CD4-positive, CD25-positive, alpha-beta regulatory T cell (primary cell): Measurements from ENCODE around the gene ZNF664. TPM values are rescaled to one million over a fixed set of nuclear protein-coding genes. Genes with fewer than 3 reads are reported as not detected.

Source experiments
- ATAC-seq, 2 donors: fragments of 150-1000 bp; cut with Tn5 transposase; one replicate each; pipeline ENCODE4 v1.10.0; 2021; ENCODE audit warnings: low read depth in 2 of 2, moderate number of reproducible peaks in 2 of 2, moderate library complexity in 1 of 2
- DNase-seq, 3 donors: peaks; one replicate each; pipeline versions ENCODE4 v3.0.0 to v3.0.0-alpha.2; 2012 to 2022; ENCODE audit warnings: mixed read lengths in 1 of 3
- H3K27ac ChIP-seq: one replicate; pipeline ENCODE4 v1.7.0; 2013; ENCODE audit warnings: mild to moderate bottlenecking, low read length; ENCODE audit not compliant: insufficient read depth, poor library complexity, severe bottlenecking
- H3K27me3 ChIP-seq: one replicate; pipeline ENCODE4 v1.7.0; 2013; ENCODE audit warnings: low read length; ENCODE audit not compliant: control insufficient read depth, insufficient read depth
- H3K36me3 ChIP-seq: one replicate; pipeline ENCODE4 v1.7.0; 2013; ENCODE audit warnings: mild to moderate bottlenecking, low read length, moderate library complexity; ENCODE audit not compliant: control insufficient read depth, insufficient read depth
- H3K4me1 ChIP-seq: 2 replicates; pipeline ENCODE4 v1.7.0; 2013; ENCODE audit warnings: mild to moderate bottlenecking, low read length; ENCODE audit not compliant: insufficient read depth, control insufficient read depth, poor library complexity, severe bottlenecking
- H3K4me3 ChIP-seq: one replicate; pipeline ENCODE4 v1.7.0; 2013; ENCODE audit warnings: low read depth, mild to moderate bottlenecking, low read length, moderate library complexity
- H3K9me3 ChIP-seq, 2 experiments: 1 replicate in 1 of 2; 2 replicates in 1 of 2; pipeline ENCODE4 v1.7.0; 2013; ENCODE audit warnings: low read length in 2 of 2, mild to moderate bottlenecking in 1 of 2, moderate library complexity in 1 of 2; ENCODE audit not compliant: control insufficient read depth in 2 of 2
- H3K27ac Mint-ChIP-seq, 3 donors: one replicate each; pipeline ENCODE4 v1.8.0; 2020 to 2022; ENCODE audit warnings: mild to moderate bottlenecking in 3 of 3, mixed read lengths in 3 of 3, moderate library complexity in 2 of 3
- H3K27me3 Mint-ChIP-seq: one replicate; pipeline ENCODE4 v1.8.0; 2022; ENCODE audit warnings: mild to moderate bottlenecking, mixed read lengths
- H3K36me3 Mint-ChIP-seq: one replicate; pipeline ENCODE4 v1.8.0; 2020; ENCODE audit warnings: mixed read lengths
- H3K4me1 Mint-ChIP-seq, 4 donors: one replicate each; pipeline ENCODE4 v1.8.0; 2020 to 2022; ENCODE audit warnings: mixed read lengths in 4 of 4, mild to moderate bottlenecking in 1 of 4
- H3K4me3 Mint-ChIP-seq, 4 donors: one replicate each; pipeline ENCODE4 v1.8.0; 2020 to 2022; ENCODE audit warnings: mild to moderate bottlenecking in 4 of 4, mixed read lengths in 4 of 4, moderate library complexity in 3 of 4
- H3K9me3 Mint-ChIP-seq, 7 donors: one replicate each; pipeline ENCODE4 v1.8.0; 2020 to 2022; ENCODE audit warnings: mixed read lengths in 7 of 7, mild to moderate bottlenecking in 3 of 7, moderate library complexity in 2 of 7
- polyA plus RNA-seq, 4 donors: library from polyadenylated mRNA; unstranded; fragments of 300-500 nt; fragmentation: Illumina TruSeq; gene quantifications; one replicate each; pipeline ENCODE4 v1.2.3, GENCODE V29; 2021
- total RNA-seq: library from RNA; stranded (reverse); gene quantifications from one replicate; pipeline ENCODE4 v1.2.3, GENCODE V29; 2022

ZNF664 gene
- total and polyA plus RNA-seq, 5 donors from 2014 or later: 6.9 to 24.5 (median 10.0) TPM

- Histone ChIP-seq H3K27ac (no peak overlapping the region), H3K36me3 (peaks cover 23% of the 10 kb centered on the region), H3K9me3 (no peaks in the 10 kb centered on the region), H3K4me3 (no peak overlapping the region), H3K4me1 (no peaks in the 10 kb centered on the region), H3K27me3 (no peaks in the 10 kb centered on the region)
- Mint-ChIP-seq H3K27ac (no peak overlapping the region), H3K4me1 (peaks cover 3 to 7% (median 5%) of the 10 kb centered on the region in 4 donors), H3K9me3 (no peaks in the 10 kb centered on the region), H3K4me3 (no peak overlapping the region), H3K36me3 (peaks cover 27% of the 10 kb centered on the region), H3K27me3 (no peaks in the 10 kb centered on the region)
- DNase-seq (no peak), ATAC-seq (no peak)
Measured at GRCh38 chr12:124013073-124013472, 40.1 kb downstream of the ZNF664 start.

- no peaks in the 10 kb centered on the region for H3K27me3 ChIP-seq
- H3K4me3 ChIP-seq: no peak overlapping the region
- Mint-ChIP-seq H3K27ac (peak overlapping the region in 2 of 3 donors; percentile 33 to 61), H3K4me3 (no peak overlapping the region), H3K4me1 (no peaks in the 10 kb centered on the region), H3K9me3 (no peaks in the 10 kb centered on the region), H3K27me3 (peaks cover 5% of the 10 kb centered on the region), H3K36me3 (peaks cover 22% of the 10 kb centered on the region)
- H3K4me1 ChIP-seq: no peaks in the 10 kb centered on the region
- no peak for DNase-seq
- H3K9me3 ChIP-seq: no peaks in the 10 kb centered on the region
- H3K27ac ChIP-seq: no peak overlapping the region
- ATAC-seq: no peak
- peaks cover 23% of the 10 kb centered on the region for H3K36me3 ChIP-seq
Measured at GRCh38 chr12:124015494-124016461, 42.8 kb downstream of the ZNF664 start.

GRCh38 chr12:124017064-124017463 is 44.0 kb downstream of the ZNF664 start:
- peaks cover 13% of the 10 kb centered on the region for H3K36me3 Mint-ChIP-seq

GRCh38 chr12:124018539-124018938 is 45.5 kb downstream of the ZNF664 start:
- DNase-seq (no peak), ATAC-seq (no peak)
- H3K27ac ChIP-seq: no peak overlapping the region
- H3K9me3 ChIP-seq: no peaks in the 10 kb centered on the region
- H3K36me3 Mint-ChIP-seq: no peaks in the 10 kb centered on the region
- no peak overlapping the region for H3K4me3 Mint-ChIP-seq
- H3K27ac Mint-ChIP-seq: peak overlapping the region in 1 of 3 donors; percentile 30
- peaks cover 5% of the 10 kb centered on the region for H3K27me3 Mint-ChIP-seq
- H3K36me3 ChIP-seq: no peaks in the 10 kb centered on the region
- no peaks in the 10 kb centered on the region for H3K4me1 ChIP-seq
- no peak overlapping the region for H3K4me3 ChIP-seq
- no peaks in the 10 kb centered on the region for H3K9me3 Mint-ChIP-seq
- no peaks in the 10 kb centered on the region for H3K4me1 Mint-ChIP-seq
- no peaks in the 10 kb centered on the region for H3K27me3 ChIP-seq

More at GRCh38 chr12:124017064-124017463, 44.0 kb downstream of the ZNF664 start:
- H3K4me1 Mint-ChIP-seq: no peaks in the 10 kb centered on the region
- Histone ChIP-seq H3K27me3 (no peaks in the 10 kb centered on the region), H3K4me1 (no peaks in the 10 kb centered on the region), H3K4me3 (no peak overlapping the region), H3K36me3 (peaks cover 12% of the 10 kb centered on the region), H3K27ac (no peak overlapping the region), H3K9me3 (no peaks in the 10 kb centered on the region)
- H3K27me3 Mint-ChIP-seq: peaks cover 5% of the 10 kb centered on the region
- no peak overlapping the region for H3K4me3 Mint-ChIP-seq
- H3K9me3 Mint-ChIP-seq: no peaks in the 10 kb centered on the region
- H3K27ac Mint-ChIP-seq: peak overlapping the region in 1 of 3 donors; percentile 26
- DNase-seq: no peak
- no peak for ATAC-seq

GRCh38 chr12:124019115-124019514 is 46.1 kb downstream of the ZNF664 start:
- H3K9me3 Mint-ChIP-seq: no peaks in the 10 kb centered on the region
- no peak overlapping the region for H3K4me3 Mint-ChIP-seq
- Histone ChIP-seq H3K4me1 (no peaks in the 10 kb centered on the region), H3K27ac (no peak overlapping the region), H3K36me3 (no peaks in the 10 kb centered on the region), H3K4me3 (no peak overlapping the region), H3K9me3 (no peaks in the 10 kb centered on the region), H3K27me3 (no peaks in the 10 kb centered on the region)
- peak overlapping the region in 1 of 3 donors; percentile 30 for H3K27ac Mint-ChIP-seq
- H3K36me3 Mint-ChIP-seq: no peaks in the 10 kb centered on the region
- peaks cover 5% of the 10 kb centered on the region for H3K27me3 Mint-ChIP-seq
- ATAC-seq: no peak
- DNase-seq: no peak
- no peaks in the 10 kb centered on the region for H3K4me1 Mint-ChIP-seq

- Mint-ChIP-seq H3K4me3 (no peak overlapping the region), H3K9me3 (no peaks in the 10 kb centered on the region), H3K27me3 (peaks cover 6% of the 10 kb centered on the region), H3K36me3 (no peaks in the 10 kb centered on the region), H3K4me1 (no peaks in the 10 kb centered on the region), H3K27ac (no peak overlapping the region)
- no peak overlapping the region for H3K4me3 ChIP-seq
- ATAC-seq (no peak), DNase-seq (no peak)
- H3K27ac ChIP-seq: no peak overlapping the region
- H3K4me1 ChIP-seq: no peaks in the 10 kb centered on the region
- no peaks in the 10 kb centered on the region for H3K27me3 ChIP-seq
- no peaks in the 10 kb centered on the region for H3K9me3 ChIP-seq
- H3K36me3 ChIP-seq: no peaks in the 10 kb centered on the region
Measured at GRCh38 chr12:124020514-124020949, 47.5 kb downstream of the ZNF664 start.

- Histone ChIP-seq H3K4me1 (no peaks in the 10 kb centered on the region), H3K27ac (no peak overlapping the region), H3K9me3 (no peaks in the 10 kb centered on the region), H3K27me3 (no peaks in the 10 kb centered on the region), H3K4me3 (no peak overlapping the region), H3K36me3 (no peaks in the 10 kb centered on the region)
- Mint-ChIP-seq H3K9me3 (no peaks in the 10 kb centered on the region), H3K4me1 (no peaks in the 10 kb centered on the region), H3K4me3 (no peak overlapping the region), H3K27ac (no peak overlapping the region), H3K36me3 (no peaks in the 10 kb centered on the region), H3K27me3 (peaks cover 11% of the 10 kb centered on the region)
- ATAC-seq (no peak), DNase-seq (no peak)
Measured at GRCh38 chr12:124021007-124021406, 48.0 kb downstream of the ZNF664 start.

- Mint-ChIP-seq H3K4me1 (no peaks in the 10 kb centered on the region), H3K27ac (no peak overlapping the region), H3K36me3 (no peaks in the 10 kb centered on the region), H3K27me3 (peaks cover 11% of the 10 kb centered on the region), H3K9me3 (no peaks in the 10 kb centered on the region), H3K4me3 (no peak overlapping the region)
- H3K4me1 ChIP-seq: no peaks in the 10 kb centered on the region
- no peaks in the 10 kb centered on the region for H3K9me3 ChIP-seq
- no peaks in the 10 kb centered on the region for H3K27me3 ChIP-seq
- DNase-seq (no peak), ATAC-seq (no peak)
- no peak overlapping the region for H3K27ac ChIP-seq
- no peaks in the 10 kb centered on the region for H3K36me3 ChIP-seq
- no peak overlapping the region for H3K4me3 ChIP-seq
Measured at GRCh38 chr12:124022161-124022560, 49.1 kb downstream of the ZNF664 start.
